ENCODE data around the gene MUTYH. TPM values are rescaled to one million over a fixed set of nuclear protein-coding genes. Genes with fewer than 3 reads are reported as not detected.
A peak's percentile ranks its signal among the peaks of the same experiment; 100 is the strongest.

Gene MUTYH
- total and polyA plus RNA-seq, 9 of the 15 experiments (the other 6 are each of a cell fraction or from before 2014, with no cell fraction given), result 3.4 to 53.5 (median 29.0) TPM

DNA sequence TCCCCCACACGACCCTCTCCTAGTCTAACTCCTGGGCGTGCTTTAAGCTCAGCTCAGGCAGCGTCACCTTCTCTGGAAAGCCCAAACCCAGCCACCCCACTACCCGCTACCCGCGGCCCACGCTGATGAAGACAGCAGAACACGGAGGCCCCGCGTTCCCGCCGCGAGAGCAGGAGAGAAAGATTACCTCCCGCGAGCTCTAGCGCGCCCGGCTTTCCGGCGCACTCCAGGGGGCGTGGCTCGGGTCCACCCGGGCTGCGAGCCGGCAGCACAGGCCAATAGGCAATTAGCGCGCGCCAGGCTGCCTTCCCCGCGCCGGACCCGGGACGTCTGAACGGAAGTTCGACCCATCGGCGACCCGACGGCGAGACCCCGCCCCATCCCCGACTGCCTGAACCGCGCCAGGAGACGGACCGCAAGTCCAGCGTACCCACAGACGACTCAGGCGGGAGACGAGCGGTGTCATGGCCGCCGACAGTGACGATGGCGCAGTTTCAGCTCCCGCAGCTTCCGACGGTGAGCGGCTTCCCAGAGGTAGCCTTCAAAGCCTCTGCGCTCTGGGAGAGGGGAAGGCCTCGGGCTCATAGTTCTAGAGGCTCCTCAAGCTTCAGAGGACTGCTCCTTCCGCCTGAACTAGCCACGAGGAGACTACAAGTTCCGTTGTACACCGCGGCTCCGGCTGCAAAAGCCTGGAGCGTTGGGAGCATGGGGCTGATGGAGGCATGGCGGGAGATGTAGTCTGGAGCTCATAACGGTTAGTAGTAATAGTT, at the start of gene MUTYH, which contains the start of gene TOE1 (continued):
- TF ChIP-seq, protein P1, sequence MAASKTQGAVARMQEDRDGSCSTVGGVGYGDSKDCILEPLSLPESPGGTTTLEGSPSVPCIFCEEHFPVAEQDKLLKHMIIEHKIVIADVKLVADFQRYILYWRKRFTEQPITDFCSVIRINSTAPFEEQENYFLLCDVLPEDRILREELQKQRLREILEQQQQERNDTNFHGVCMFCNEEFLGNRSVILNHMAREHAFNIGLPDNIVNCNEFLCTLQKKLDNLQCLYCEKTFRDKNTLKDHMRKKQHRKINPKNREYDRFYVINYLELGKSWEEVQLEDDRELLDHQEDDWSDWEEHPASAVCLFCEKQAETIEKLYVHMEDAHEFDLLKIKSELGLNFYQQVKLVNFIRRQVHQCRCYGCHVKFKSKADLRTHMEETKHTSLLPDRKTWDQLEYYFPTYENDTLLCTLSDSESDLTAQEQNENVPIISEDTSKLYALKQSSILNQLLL (CRISPR knock-in tag; IDR thresholded peaks at IDR 0.05; ENCODE audit: borderline replicate concordance), result no peak
- TF ChIP-seq CEBPB (tag; IDR thresholded peaks at IDR 0.05) (no peak), DIDO1 (tag; IDR thresholded peaks at IDR 0.05; ENCODE audit: low read depth) (0 out of 2 replicates have a peak, but pooled peaks have one; percentile 31), ZNF644 (tag; IDR thresholded peaks at IDR 0.05; ENCODE audit: low read depth) (peak; percentile 87), TAF15 (IDR thresholded peaks at IDR 0.05; ENCODE audit: low read depth, low read length) (no peak), BRD9 (IDR thresholded peaks at IDR 0.05; ENCODE audit: low read depth, partially characterized antibody) (no peak), ZNF778 (CRISPR knock-in tag; IDR thresholded peaks at IDR 0.05) (no peak), HDGF (IDR thresholded peaks at IDR 0.05) (0 out of 2 replicates have a peak, but pooled peaks have one; percentile 36), GTF2F1 (IDR thresholded peaks at IDR 0.05; ENCODE audit: low read depth, low read length) (peak; percentile 85), ELF4 (CRISPR knock-in tag; IDR thresholded peaks at IDR 0.05) (peak; percentile 11; the same call in 1 of the 2 replicates), ZNF212 (CRISPR knock-in tag; IDR thresholded peaks at IDR 0.05) (no peak), KLF13 (tag; IDR thresholded peaks at IDR 0.05; ENCODE audit: borderline replicate concordance, low read depth) (peak; percentile 95; the same call in 1 of the 2 replicates), ZNF780A (CRISPR knock-in tag; IDR thresholded peaks at IDR 0.05) (no peak), SP1 (CRISPR knock-in tag; IDR thresholded peaks at IDR 0.05) (peak; percentile 96), NCOA4 (IDR thresholded peaks at IDR 0.05; ENCODE audit: partially characterized antibody) (no peak)
- TF ChIP-seq, protein P2, sequence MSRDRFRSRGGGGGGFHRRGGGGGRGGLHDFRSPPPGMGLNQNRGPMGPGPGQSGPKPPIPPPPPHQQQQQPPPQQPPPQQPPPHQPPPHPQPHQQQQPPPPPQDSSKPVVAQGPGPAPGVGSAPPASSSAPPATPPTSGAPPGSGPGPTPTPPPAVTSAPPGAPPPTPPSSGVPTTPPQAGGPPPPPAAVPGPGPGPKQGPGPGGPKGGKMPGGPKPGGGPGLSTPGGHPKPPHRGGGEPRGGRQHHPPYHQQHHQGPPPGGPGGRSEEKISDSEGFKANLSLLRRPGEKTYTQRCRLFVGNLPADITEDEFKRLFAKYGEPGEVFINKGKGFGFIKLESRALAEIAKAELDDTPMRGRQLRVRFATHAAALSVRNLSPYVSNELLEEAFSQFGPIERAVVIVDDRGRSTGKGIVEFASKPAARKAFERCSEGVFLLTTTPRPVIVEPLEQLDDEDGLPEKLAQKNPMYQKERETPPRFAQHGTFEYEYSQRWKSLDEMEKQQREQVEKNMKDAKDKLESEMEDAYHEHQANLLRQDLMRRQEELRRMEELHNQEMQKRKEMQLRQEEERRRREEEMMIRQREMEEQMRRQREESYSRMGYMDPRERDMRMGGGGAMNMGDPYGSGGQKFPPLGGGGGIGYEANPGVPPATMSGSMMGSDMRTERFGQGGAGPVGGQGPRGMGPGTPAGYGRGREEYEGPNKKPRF (IDR thresholded peaks at IDR 0.05; ENCODE audit: low read depth, low read length), result no peak
- TF ChIP-seq, protein P3, sequence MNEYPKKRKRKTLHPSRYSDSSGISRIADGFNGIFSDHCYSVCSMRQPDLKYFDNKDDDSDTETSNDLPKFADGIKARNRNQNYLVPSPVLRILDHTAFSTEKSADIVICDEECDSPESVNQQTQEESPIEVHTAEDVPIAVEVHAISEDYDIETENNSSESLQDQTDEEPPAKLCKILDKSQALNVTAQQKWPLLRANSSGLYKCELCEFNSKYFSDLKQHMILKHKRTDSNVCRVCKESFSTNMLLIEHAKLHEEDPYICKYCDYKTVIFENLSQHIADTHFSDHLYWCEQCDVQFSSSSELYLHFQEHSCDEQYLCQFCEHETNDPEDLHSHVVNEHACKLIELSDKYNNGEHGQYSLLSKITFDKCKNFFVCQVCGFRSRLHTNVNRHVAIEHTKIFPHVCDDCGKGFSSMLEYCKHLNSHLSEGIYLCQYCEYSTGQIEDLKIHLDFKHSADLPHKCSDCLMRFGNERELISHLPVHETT (CRISPR knock-in tag; conservative IDR thresholded peaks at IDR 0.05 in 1 of 2, IDR thresholded peaks at IDR 0.05 in 1 of 2), result peak in 1 of 2 experiments; percentile 94; a peak in 2 of 4 replicates
- TF ChIP-seq, protein P4, sequence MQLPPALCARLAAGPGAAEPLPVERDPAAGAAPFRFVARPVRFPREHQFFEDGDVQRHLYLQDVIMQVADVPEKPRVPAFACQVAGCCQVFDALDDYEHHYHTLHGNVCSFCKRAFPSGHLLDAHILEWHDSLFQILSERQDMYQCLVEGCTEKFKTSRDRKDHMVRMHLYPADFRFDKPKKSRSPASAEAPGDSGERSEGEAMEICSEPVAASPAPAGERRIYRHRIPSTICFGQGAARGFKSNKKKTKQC (CRISPR knock-in tag; IDR thresholded peaks at IDR 0.05), result peak; percentile 85
- TF ChIP-seq, protein P5, sequence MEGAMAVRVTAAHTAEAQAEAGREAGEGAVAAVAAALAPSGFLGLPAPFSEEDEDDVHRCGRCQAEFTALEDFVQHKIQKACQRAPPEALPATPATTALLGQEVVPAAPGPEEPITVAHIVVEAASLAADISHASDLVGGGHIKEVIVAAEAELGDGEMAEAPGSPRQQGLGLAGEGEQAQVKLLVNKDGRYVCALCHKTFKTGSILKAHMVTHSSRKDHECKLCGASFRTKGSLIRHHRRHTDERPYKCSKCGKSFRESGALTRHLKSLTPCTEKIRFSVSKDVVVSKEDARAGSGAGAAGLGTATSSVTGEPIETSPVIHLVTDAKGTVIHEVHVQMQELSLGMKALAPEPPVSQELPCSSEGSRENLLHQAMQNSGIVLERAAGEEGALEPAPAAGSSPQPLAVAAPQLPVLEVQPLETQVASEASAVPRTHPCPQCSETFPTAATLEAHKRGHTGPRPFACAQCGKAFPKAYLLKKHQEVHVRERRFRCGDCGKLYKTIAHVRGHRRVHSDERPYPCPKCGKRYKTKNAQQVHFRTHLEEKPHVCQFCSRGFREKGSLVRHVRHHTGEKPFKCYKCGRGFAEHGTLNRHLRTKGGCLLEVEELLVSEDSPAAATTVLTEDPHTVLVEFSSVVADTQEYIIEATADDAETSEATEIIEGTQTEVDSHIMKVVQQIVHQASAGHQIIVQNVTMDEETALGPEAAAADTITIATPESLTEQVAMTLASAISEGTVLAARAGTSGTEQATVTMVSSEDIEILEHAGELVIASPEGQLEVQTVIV (CRISPR knock-in tag; IDR thresholded peaks at IDR 0.05; ENCODE audit: borderline replicate concordance), result no peak

Measured in K562 (cell line).